NB4 (cell line): ENCODE data around the gene TNFAIP8L2.
A peak's percentile ranks its signal among the peaks of the same experiment; 100 is the strongest.

Experiments used
- DNase-seq: peaks from one replicate; pipeline ENCODE4 v3.0.0; 2010; ENCODE audit warnings: low read depth
- H3K4me3 ChIP-seq: one replicate; pipeline ENCODE4 v1.5.1; 2011; ENCODE audit warnings: mild to moderate bottlenecking, low read depth, low read length, moderate library complexity
- CTCF ChIP-seq: IDR thresholded peaks from one replicate; pipeline ENCODE4 v1.5.1; 2012; ENCODE audit warnings: low read depth, low read length
- MAX ChIP-seq: IDR thresholded peaks from 2 replicates; pipeline ENCODE4 v1.6.1; 2011; ENCODE audit warnings: low read depth, low read length
- MYC ChIP-seq: IDR thresholded peaks from 2 replicates; pipeline ENCODE4 v1.6.1; 2011; ENCODE audit warnings: low read depth, low read length
- POLR2A ChIP-seq: IDR thresholded peaks from 2 replicates; pipeline ENCODE4 v1.6.1; 2011; ENCODE audit warnings: mild to moderate bottlenecking; ENCODE audit not compliant: insufficient read length; ENCODE audit errors: extremely low read depth

TNFAIP8L2 gene

GRCh38 chr1:151165281-151165737 lies 8.9 kb downstream of the TNFAIP8L2 start:
- peak overlapping the region; percentile 100 for H3K4me3 ChIP-seq
- TF ChIP-seq POLR2A (no peak), MYC (0 out of 2 replicates have a peak, but pooled peaks have one; percentile 0)
- peak; percentile 58 for DNase-seq

- DNase-seq = peak; percentile 99
- peak; percentile 68 for TF ChIP-seq POLR2A
- TF ChIP-seq MAX = no peak
- TF ChIP-seq MYC = no peak; the same call in none of the 2 replicates
- no peak for TF ChIP-seq CTCF
- peak within 1 kb of the TSS; percentile 100 for H3K4me3 ChIP-seq
These were observed 9.5 kb downstream of the TNFAIP8L2 start, which contains the start of the genes LYSMD1 and SCNM1 for GRCh38 chr1:151165738-151166504. LYSMD1 (minus strand) TSS chr1:151165902; CDS start chr1:151165258, 644 bp downstream. SCNM1 (plus strand) TSS chr1:151166144; CDS start chr1:151166153, 9 bp downstream.

- TF ChIP-seq MYC (no peak), POLR2A (no peak), MAX (no peak), CTCF (no peak)
- peak overlapping the region; percentile 100 for H3K4me3 ChIP-seq
- peak; percentile 67 for DNase-seq
These were observed 10.1 kb downstream of the TNFAIP8L2 start for GRCh38 chr1:151166505-151166956.

- H3K4me3 ChIP-seq = peak overlapping the region; percentile 100
- TF ChIP-seq MAX = no peak
- no peak for TF ChIP-seq MYC
- TF ChIP-seq CTCF = no peak
- TF ChIP-seq POLR2A = no peak
- no peak for DNase-seq
These were observed 10.7 kb downstream of the TNFAIP8L2 start for GRCh38 chr1:151167116-151167515.

GRCh38 chr1:151171190-151171589 lies 14.7 kb downstream of the TNFAIP8L2 start:
- H3K4me3 ChIP-seq = no peak overlapping the region
- TF ChIP-seq POLR2A = no peak
- TF ChIP-seq CTCF = no peak
- DNase-seq = no peak

- no peak for DNase-seq
- no peak overlapping the region for H3K4me3 ChIP-seq
- no peak for TF ChIP-seq MYC
- TF ChIP-seq MAX = no peak
- TF ChIP-seq CTCF = no peak
- TF ChIP-seq POLR2A = no peak
These were observed 18.7 kb downstream of the TNFAIP8L2 start for GRCh38 chr1:151175041-151175741.
